Common myeloid progenitor, CD34-positive (primary cell): Measurements from ENCODE around the gene LRRC47.

ENCODE experiments used
- CTCF ChIA-PET: fragments of 350-600 bp; sonication (Branson Sonifier 250); formaldehyde crosslinking; loops from one replicate; lab custom pipeline; 2021; ENCODE audit warnings: antibody characterized with exemption; lab: Charles Lee
- POLR2A ChIA-PET: fragments of 350-600 bp; sonication (Branson Sonifier 250); formaldehyde crosslinking; loops from one replicate; lab custom pipeline; 2021; ENCODE audit warnings: antibody characterized with exemption; lab: Charles Lee
- DNase-seq, 3 donors: peaks; one replicate each; pipeline versions ENCODE4 v3.0.0 to v3.0.0-alpha.2; 2013
- H3K27ac ChIP-seq, 2 experiments: 1 replicate in 1 of 2; 2 replicates in 1 of 2; pipeline ENCODE4 v1.7.0; 2013; ENCODE audit warnings: inconsistent platforms in 2 of 2, low read length in 2 of 2, mild to moderate bottlenecking in 2 of 2, low read depth in 1 of 2, moderate library complexity in 1 of 2; ENCODE audit not compliant: severe bottlenecking in 2 of 2, insufficient read depth in 1 of 2, poor library complexity in 1 of 2
- H3K27me3 ChIP-seq, 5 experiments: replicated peaks in 2 of 5; 1 replicate in 3 of 5; 2 replicates in 2 of 5; pipeline versions ENCODE4 v1.6.1 to v1.7.0; 2013; ENCODE audit warnings: low read length in 4 of 5, mild to moderate bottlenecking in 2 of 5, moderate library complexity in 2 of 5, inconsistent platforms in 1 of 5; ENCODE audit not compliant: insufficient read depth in 5 of 5, control insufficient read depth in 4 of 5
- H3K36me3 ChIP-seq, 4 experiments: 1 replicate in 2 of 4; 2 replicates in 2 of 4; pipeline versions ENCODE4 v1.6.1 to v1.7.0; 2013; ENCODE audit warnings: low read length in 3 of 4, control low read depth in 1 of 4, mild to moderate bottlenecking in 1 of 4; ENCODE audit not compliant: control insufficient read depth in 4 of 4, insufficient read depth in 4 of 4
- H3K4me1 ChIP-seq, 4 experiments: 1 replicate in 3 of 4; 2 replicates in 1 of 4; pipeline versions ENCODE4 v1.6.1 to v1.7.1; 2013; ENCODE audit warnings: low read length in 3 of 4, mild to moderate bottlenecking in 3 of 4, control low read depth in 1 of 4, inconsistent platforms in 1 of 4, moderate library complexity in 1 of 4; ENCODE audit not compliant: control insufficient read depth in 4 of 4, insufficient read depth in 4 of 4; ENCODE audit errors: control extremely low read depth in 1 of 4
- H3K4me3 ChIP-seq, 7 experiments: 1 replicate in 4 of 7; 2 replicates in 3 of 7; pipeline versions ENCODE4 v1.5.1 to v1.7.0; 2013; ENCODE audit warnings: mild to moderate bottlenecking in 7 of 7, low read length in 6 of 7, moderate library complexity in 6 of 7, inconsistent platforms in 2 of 7, low read depth in 2 of 7, control low read depth in 1 of 7; ENCODE audit not compliant: insufficient read depth in 4 of 7, control insufficient read depth in 1 of 7; ENCODE audit errors: extremely low read depth in 1 of 7
- H3K9me3 ChIP-seq, 5 experiments: 1 replicate in 4 of 5; 2 replicates in 1 of 5; pipeline versions ENCODE4 v1.6.1 to v1.7.1; 2013; ENCODE audit warnings: low read length in 4 of 5, mild to moderate bottlenecking in 2 of 5, inconsistent platforms in 1 of 5, low read depth in 1 of 5, moderate library complexity in 1 of 5; ENCODE audit not compliant: control insufficient read depth in 4 of 5, insufficient read depth in 2 of 5; ENCODE audit errors: control extremely low read depth in 1 of 5
- WGBS: methylation state at CpG from one replicate; pipeline ENCODE4 v1.1.5; 2013; ENCODE audit not compliant: insufficient coverage; 5-methylcytosine and 5-hydroxymethylcytosine counted together

Gene LRRC47

DNA sequence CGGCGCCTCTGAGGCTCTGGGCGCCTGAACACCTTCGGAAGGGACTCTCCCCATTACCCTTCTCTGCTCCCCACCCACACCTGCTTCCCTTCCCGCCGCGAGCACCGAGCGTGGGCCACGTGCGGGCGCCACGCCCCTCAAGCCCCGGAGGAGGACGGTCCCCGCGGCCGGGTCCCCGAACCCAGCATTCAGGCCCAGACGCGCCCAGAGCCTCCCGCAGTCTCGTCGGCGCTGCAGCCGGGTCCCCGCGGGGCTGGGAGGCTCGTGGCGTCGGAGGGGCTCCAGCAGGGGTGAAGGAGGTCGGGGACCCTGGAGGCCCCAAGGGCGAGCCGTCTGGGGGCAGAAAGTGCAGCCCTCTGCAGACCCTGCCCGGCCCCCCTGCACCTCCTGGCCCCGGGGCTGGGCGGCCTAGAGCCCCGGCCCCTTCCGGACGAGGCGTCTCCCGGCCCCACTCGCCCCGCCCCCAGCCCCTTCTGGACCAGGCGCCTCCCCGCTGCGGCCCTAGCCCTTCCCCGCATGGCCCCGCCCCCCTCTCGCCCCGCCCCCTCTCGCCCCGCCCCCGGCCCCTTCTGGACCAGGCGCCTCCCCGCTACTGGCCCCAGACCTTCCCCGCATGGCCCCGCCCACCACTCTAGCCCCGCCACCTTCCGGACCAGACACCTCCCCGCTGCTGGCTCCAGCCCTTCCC, 24.1 kb downstream of the LRRC47 start:
- peak; percentile 84 to 93 (median 93) for DNase-seq
- Histone ChIP-seq H3K4me3 (peak overlapping the region; percentile 34 to 80 (median 60)), H3K4me1 (peaks cover 0 to 51% (median 39%) of the 10 kb centered on the region in 4 experiments), H3K27me3 (no peaks in the 10 kb centered on the region), H3K27ac (no peak overlapping the region), H3K36me3 (no peaks in the 10 kb centered on the region), H3K9me3 (no peaks in the 10 kb centered on the region)
- 0% methylated on average over 20 of the region's 61 CpGs for WGBS
- POLR2A ChIA-PET, result no interaction called here
- CTCF ChIA-PET, result interaction anchor here (1.0 kb wide), 1 partner anchor 18 kb away, joined by 3 read pairs; no protein-coding TSS in a partner anchor

DNA sequence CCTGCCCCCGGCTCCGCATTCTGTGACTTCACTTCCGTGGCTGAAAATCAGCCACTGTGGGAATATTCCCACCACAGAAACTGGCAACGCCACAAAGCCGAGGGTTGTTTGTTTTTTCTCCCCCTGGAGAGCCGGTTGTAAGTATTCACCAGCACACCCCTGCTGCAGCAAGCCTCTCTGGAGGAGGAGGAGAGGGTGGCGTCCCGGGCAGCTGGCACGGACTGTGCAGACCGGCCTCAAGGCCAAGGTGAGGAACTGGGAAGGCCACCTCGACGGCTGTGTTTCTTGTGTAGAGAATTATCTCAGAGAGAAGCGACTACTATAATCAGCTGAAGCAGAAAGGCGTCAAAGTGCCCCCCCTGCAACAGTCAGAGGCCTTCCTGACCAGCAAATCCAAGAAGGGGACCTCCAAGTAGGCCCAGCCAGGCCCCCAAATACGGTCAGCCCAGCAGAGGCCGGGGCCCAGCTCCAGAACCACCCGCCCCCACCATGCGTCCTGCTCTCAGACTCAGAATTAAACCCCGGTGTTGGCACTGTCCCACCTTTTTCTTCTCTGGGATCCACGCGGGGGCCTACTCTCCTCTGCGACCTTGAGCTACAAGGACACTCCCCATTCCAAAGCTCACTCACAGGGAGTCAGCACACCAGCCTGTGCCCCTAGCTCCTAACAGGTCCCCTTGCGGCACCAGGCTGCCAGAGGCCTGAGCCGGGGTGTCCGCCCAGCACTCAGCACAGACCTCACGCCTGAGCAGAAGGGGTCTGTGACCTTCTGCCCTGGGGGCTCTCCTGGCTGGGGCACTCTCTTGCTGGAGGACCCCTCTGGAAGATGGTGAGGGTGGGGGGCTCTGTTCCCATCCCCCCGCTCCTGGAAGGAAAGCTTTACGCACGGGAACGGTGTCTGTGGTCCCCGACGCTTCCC, 24.9 kb downstream of the LRRC47 start:
- peak overlapping the region; percentile 34 to 80 (median 60) for H3K4me3 ChIP-seq
- no peak overlapping the region for H3K27ac ChIP-seq
- DNase-seq, result no peak
- no peaks in the 10 kb centered on the region for H3K9me3 ChIP-seq
- WGBS, result 87% methylated on average over 19 of the region's 32 CpGs
- H3K27me3 ChIP-seq, result no peaks in the 10 kb centered on the region
- peaks cover 0 to 51% (median 39%) of the 10 kb centered on the region in 4 experiments for H3K4me1 ChIP-seq
- ChIA-PET CTCF (interaction anchor here (1.0 kb wide), 1 partner anchor 19 kb away, joined by 3 read pairs; no protein-coding TSS in a partner anchor), POLR2A (no interaction called here)
- no peaks in the 10 kb centered on the region for H3K36me3 ChIP-seq

GRCh38 chr1:3770047-3770765, 26.1 kb downstream of the LRRC47 start:
- H3K4me1 ChIP-seq, result peaks cover 0 to 40% (median 29%) of the 10 kb centered on the region in 4 experiments
- ChIA-PET CTCF (interaction anchor here (0.8 to 1.1 kb wide), 2 partner anchors 10 to 24 kb away, joined by 3 read pairs; no protein-coding TSS in a partner anchor), POLR2A (no interaction called here)
- no peak overlapping the region for H3K4me3 ChIP-seq
- no peak overlapping the region for H3K27ac ChIP-seq
- H3K9me3 ChIP-seq, result no peaks in the 10 kb centered on the region
- WGBS, result 90% methylated on average over 12 of the region's 16 CpGs
- no peaks in the 10 kb centered on the region for H3K27me3 ChIP-seq
- DNase-seq, result no peak
- H3K36me3 ChIP-seq, result no peaks in the 10 kb centered on the region

DNA sequence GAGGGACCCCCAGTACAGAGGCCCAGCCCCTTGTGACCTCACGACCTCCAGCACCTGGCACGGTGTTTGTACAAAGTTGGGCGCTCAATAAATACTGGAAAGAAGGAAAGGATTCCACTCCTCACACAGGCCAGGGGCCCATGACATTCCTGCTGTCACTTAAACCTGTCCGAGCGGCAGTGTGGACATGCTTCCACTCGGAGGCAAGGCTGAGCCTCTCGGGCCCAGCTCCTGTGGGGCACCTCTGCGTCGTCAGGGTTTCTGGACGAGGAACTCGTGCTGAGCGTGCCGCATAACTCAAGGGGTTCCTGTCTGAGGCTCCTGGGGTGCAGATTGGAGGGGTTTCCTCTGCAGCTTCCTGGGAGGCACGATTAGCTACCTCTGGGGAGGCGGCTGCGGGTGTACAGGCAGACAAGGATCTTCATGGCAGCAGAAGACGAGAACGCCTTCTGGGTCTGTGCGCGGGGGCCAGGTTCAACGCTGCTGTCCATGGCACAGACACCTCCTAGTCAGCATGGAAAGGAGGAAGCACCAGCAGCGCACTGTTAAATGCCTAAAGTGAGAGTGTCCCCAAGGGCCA, 27.4 kb downstream of the LRRC47 start:
- WGBS, result 66% methylated on average over 20 of the region's 22 CpGs
- H3K36me3 ChIP-seq, result no peaks in the 10 kb centered on the region
- DNase-seq, result no peak
- peaks cover 0 to 27% (median 20%) of the 10 kb centered on the region in 4 experiments for H3K4me1 ChIP-seq
- ChIA-PET POLR2A (interaction anchor here (0.6 to 1.1 kb wide), 2 partner anchors 12 to 1183 kb away, joined by 3 read pairs; no protein-coding TSS in a partner anchor), CTCF (interaction anchor here (1.1 kb wide), 1 partner anchor 12 kb away, joined by 3 read pairs; no protein-coding TSS in a partner anchor)
- no peaks in the 10 kb centered on the region for H3K27me3 ChIP-seq
- H3K4me3 ChIP-seq, result no peak overlapping the region
- no peak overlapping the region for H3K27ac ChIP-seq
- no peaks in the 10 kb centered on the region for H3K9me3 ChIP-seq

DNA sequence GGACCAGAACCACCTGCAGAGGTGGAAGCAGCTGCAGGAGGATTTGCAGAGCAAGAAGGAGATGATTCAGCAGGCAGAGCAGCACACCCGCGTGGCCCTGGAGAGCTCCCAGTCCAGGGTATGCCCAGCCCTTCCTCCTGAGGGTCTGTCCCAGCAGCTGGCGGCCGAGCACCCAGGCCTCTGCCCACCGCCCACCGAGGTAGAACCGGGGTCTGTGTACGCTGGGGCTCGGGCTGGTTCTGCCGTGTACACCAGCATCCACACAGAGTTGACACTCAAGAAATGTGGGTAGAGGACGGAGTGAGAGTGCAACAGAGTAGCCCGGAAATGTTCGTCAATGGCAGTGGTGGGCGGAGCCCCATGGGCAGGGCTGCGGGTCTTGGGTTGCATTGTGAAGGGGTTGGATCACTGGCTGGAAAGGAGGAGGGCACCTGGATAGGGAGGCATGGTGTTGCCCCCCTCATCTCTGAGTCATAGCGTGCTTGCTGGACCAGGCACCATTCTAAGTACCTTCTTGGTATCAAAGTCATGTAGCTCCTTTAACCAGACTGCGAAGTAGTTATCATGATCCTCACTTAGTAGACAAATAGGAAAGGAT, 28.9 kb downstream of the LRRC47 start:
- ChIA-PET POLR2A (no interaction called here), CTCF (interaction anchor here (1.1 to 1.8 kb wide), 3 partner anchors 9 to 11 kb away, joined by 3 to 5 read pairs (median 3); no protein-coding TSS in a partner anchor)
- Histone ChIP-seq H3K36me3 (no peaks in the 10 kb centered on the region), H3K4me3 (no peak overlapping the region), H3K27me3 (no peaks in the 10 kb centered on the region), H3K4me1 (peaks cover 0 to 16% (median 10%) of the 10 kb centered on the region in 4 experiments), H3K27ac (no peak overlapping the region), H3K9me3 (no peaks in the 10 kb centered on the region)
- 97% methylated on average over 15 of the region's 17 CpGs for WGBS
- DNase-seq, result no peak
